Erythroblast (primary cell): Measurements from ENCODE around the gene MSL2.
"Not testable (repeated sequence)": the region's sequence is repeated elsewhere in the genome, so short reads cannot be mapped to it uniquely, and the experiment has no call there.

Source experiments
- DNase-seq, 2 experiments: peaks; one replicate each; lab custom pipeline; 2025; lab: John Stamatoyannopoulos, UW
- GATA1 ChIP-seq: IDR thresholded peaks from 2 replicates; pipeline ENCODE4 v1.6.1; 2011; ENCODE audit warnings: low read depth, mild to moderate bottlenecking, control low read depth, low read length, moderate library complexity
- POLR2A ChIP-seq: IDR thresholded peaks from 2 replicates; pipeline ENCODE4 v1.6.1; 2011; ENCODE audit warnings: mild to moderate bottlenecking, low read length

MSL2 gene

DNA sequence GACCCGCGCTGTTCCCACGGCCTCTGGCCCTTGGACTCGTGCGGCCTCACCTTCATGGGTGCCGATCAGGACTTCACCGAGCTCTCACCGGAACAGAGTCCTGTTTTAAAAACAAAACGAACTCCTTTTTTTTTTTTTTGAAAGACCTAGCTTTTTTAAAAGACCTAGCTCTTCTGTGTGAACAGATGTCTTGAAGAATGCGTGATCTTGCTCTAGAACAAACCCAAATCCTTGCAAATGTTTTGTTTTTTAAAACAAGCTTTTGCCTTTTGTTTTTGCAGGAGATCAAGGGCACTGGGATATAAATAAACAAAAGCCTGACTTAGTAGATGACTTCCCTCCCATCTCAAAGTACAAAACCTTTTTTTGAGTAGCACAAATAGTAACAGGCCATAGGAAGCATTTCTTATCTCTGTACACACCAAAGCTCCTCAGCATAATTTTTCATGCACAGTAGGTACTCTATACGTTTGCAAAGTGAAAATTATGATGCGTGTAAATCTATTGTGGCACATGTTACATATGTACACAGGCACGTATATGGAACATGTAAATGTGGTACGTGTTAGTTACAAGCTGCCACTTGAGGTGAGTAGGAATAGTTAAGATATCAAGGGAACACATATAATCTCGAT is 1.1 kb upstream of the MSL2 start:
- TF ChIP-seq GATA1 (no peak), POLR2A (no peak)

DNA sequence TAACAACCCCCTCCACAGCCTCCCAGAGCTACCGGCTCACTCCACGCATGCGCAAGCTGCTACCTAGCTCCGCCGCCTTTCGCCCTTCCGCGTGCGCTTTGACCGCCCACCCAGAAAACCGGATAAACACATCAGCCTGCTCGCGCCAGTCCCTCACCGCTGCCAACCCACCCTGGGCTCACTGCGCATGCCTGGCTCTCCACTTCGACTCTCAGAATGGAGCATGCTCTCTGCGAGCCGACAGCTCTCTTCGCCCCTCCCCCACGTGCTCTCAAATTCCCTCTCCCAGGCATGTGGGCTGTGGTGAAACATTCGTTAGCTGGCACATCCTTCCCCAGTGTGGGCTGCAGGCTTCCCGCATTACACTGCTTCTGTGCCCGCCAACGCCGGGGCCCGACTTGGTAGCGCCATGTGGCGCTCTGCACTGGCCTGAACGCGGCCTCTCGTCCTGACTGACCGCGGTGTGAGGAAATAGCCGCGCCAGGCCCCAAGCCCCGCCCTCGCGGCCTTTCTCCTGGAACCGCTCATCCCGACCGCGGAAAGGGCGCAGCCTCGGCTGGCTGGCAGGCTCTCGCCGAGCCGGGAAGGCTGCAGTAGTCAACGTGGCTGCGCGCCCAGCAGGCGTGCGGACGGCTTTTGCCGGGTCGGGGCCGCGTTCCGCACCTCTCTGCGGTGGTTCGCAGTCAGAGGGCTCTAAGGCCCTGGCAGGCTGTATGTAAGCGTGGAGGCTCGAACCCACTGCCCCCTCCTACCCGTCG is 445 bp upstream of the MSL2 start:
- peak; percentile 99 to 100 for DNase-seq
- no peak for TF ChIP-seq GATA1
- TF ChIP-seq POLR2A, result peak; percentile 94

More for the DNA sequence above, 1.1 kb upstream of the MSL2 start:
- peak; percentile 61 to 63 for DNase-seq

GRCh38 chr3:136195258-136196063 is 674 bp downstream of the MSL2 start:
- TF ChIP-seq GATA1, result no peak
- TF ChIP-seq POLR2A, result no peak
- peak; percentile 83 to 91 for DNase-seq

GRCh38 chr3:136194409-136195257 is 1.5 kb downstream of the MSL2 start:
- TF ChIP-seq GATA1, result no peak
- TF ChIP-seq POLR2A, result no peak
- peak; percentile 62 to 71 for DNase-seq

DNA sequence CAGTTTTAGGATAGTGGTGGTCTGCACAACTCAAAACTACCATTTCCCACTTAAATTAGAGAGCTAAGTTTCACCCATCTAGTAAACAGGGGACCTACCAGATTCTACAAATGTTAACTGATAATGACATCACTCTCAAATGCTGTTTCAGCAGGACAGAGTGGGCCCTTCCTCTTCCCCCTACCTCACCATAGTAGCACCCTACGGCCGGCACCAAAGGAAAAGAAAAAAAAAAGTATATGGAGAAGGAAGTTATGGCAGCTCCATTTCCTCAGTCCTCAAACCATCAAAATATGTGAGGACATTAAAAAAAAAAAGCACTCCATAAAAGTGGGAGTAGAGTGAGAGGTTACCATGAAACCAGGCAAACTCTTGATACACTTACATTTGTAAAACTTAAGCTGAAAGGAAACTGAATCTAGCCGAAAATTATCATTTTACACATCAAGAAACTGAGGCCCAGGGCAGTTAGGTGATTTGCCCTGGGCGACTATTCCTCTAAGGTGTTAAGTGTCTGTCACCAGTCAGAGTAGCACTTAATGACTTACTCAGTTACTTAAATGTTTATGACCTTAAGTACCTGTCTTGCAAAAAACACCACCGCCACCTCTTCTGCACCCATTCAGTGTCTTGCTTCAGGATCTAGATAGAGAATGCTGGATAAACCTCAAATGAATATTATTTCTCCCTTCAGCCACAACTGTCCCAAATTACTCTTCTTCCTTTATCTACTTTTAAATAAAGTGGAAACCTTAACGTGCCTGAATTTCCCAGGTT is 2.7 kb downstream of the MSL2 start:
- no peak for TF ChIP-seq GATA1
- no peak for TF ChIP-seq POLR2A
- DNase-seq, result peak; percentile 60 to 66

DNA sequence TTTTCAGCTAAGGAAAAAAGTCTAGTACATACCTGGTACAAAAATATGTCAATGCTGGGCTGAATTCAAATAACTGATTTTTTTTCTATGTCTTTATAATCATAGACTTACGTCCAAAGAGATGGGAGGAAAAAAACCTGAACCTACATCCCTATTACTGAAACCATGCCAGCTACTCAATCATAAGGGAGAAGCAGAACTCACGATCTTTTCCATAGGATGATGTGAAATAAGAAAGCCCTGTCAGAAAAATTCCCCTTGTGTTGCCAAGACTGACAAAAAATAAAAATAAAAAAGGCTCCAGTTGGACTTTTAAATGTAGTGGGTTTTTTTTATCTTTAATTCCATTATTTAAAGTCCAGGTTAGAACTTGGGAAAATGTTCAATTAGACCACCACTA is 3.3 kb downstream of the MSL2 start:
- DNase-seq, result no peak
- TF ChIP-seq GATA1 (no peak), POLR2A (no peak)

DNA sequence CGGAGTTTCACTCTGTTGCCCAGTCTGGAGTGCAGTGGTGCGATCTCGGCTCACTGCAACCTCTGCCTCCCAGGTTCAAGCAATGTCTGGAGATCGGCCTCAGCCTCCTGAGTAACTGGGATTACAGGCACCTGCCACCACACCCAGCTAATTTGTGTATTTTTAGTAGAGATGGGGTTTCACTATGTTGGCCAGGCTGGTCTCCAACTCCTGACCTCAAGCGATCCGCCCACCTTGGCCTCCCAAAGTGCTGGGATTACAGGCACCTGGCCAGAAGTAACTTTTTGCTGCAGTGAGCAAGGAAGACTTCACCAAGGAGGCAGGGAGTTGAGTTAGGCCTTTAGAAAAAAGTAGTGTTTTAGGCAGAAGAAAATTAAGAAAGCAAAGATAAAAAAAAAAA is 3.9 kb downstream of the MSL2 start:
- DNase-seq, result not testable (repeated sequence)

GRCh38 chr3:136189859-136190617 is 6.1 kb downstream of the MSL2 start:
- TF ChIP-seq GATA1, result no peak
- no peak for TF ChIP-seq POLR2A
- no peak for DNase-seq

DNA sequence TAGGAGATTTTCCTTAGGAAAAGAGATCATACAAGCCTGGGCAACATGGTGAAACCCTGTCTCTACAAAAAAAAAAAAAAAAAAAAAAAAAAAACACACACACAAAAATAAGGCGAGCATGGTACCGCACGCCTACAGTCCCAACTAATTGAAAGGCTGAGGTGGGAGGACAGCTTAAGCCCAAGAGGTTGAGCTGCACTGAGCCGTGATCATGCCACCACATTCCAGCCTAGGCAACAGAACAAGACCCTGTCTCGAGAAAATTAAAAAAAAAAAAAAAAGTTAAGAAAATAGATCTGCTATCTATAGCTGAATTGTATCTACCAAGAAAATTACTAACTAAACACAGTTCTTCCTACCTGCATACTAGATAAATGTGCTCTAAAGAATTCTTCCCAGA is 7.1 kb downstream of the MSL2 start:
- TF ChIP-seq GATA1 (no peak), POLR2A (no peak)
- no peak for DNase-seq

GRCh38 chr3:136187868-136188267 is 8.3 kb downstream of the MSL2 start:
- TF ChIP-seq GATA1, result no peak
- no peak for TF ChIP-seq POLR2A
- DNase-seq, result no peak

DNA sequence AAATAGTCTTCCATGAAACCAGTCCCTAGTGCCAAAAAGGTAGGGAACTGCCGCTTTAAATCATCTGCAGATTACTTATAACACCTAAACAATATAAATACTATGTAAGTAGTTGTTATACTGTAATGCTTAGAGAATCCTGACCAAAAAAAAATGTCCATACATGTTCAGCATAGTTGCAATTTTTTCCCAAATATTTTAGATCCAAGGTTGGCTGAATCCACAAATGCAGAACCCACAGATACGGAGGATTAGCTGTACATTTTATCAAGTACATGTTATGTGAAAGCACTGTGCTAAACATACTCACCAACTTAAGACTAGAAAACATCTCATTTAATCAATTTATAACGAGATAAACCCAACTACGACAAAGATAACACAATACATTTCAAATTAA is 9.3 kb downstream of the MSL2 start:
- DNase-seq, result no peak
- TF ChIP-seq GATA1, result no peak
- no peak for TF ChIP-seq POLR2A

DNA sequence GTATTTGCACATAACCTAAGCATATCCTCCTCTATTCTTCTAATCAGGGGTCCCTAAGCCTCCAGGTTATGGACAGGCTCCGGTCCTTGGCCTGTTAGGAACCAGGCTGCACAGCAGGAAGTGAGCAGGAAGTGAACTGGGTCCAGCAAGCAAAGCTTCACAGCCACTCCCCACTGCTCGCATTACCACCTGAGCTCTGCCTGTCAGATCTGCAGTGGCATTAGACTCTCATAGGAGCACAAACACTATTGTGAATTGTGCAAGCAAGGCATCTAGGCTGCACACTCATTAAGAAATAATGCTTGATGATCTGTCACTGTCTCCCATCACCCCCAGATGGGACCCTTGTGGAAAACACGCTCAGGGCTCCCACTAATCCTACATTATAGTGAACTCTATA is 9.8 kb downstream of the MSL2 start:
- TF ChIP-seq GATA1 (no peak), POLR2A (no peak)
- no peak for DNase-seq
